A549 treated with Hydrocortisone at 1 μM for 4 hours (cell line): ENCODE results near the gene TBC1D2. TPM values are rescaled to one million over a fixed set of nuclear protein-coding genes. Genes with fewer than 3 reads are reported as not detected.

Source experiments
- total RNA-seq: library from RNA; stranded (reverse); fragments of 200-300 nt; extraction: Qiagen RNA extraction; gene quantifications from 5 replicates; pipeline ENCODE4 v1.2.3, GENCODE V29; 2022

The TBC1D2 gene
- total RNA-seq, result 10.2 to 13.3 TPM (median 10.9 TPM) in 5 replicates

GRCh38 chr9:98255578-98256296 lies at the start of gene TBC1D2:
TSS of gene TBC1D2 (minus strand) at chr9:98255649. CDS start at chr9:98255541, 108 bp downstream.

DNA sequence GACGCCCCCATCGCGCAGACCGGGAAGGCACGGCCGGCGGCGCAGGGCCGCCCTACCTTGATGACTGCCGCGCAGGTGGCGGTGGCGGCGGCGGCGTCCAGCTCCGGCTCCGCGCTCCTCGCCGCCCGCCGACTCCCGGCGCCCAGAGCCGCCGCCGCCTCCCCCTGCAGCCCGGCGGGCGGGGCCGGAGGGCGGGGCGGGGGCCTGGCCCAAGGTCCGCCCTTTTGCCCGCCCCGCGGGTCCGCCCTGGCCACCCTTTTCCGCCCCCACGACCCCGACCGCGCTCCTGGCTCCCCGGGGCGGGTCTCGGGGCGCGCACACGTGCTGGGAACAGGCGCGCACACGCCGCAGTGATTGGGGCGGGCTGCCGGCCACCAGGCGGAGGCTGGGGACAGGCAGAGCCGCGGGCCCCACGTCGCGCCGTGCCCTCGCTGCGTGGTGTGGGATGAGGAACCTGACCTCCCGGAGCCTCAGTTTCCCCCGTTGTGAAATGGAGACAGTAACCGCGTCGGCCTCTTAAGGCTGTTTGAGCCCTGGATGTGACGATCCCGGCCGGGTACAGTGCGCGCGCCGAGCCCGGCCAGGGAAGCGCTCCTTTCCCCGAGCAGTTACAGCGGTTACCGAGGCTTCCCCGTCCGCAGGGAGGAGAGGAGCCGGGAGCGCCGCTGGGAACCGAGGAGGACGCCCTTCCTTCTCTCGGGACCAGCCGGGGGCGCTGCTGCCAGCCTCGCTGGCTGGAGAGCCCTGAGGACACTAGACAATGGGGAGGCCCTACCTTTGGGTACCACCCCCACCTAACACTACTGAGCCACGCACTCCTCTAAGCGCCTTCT lies 62.7 kb downstream of the TBC1D2 start, which contains the start of gene CORO2A:
Gene CORO2A (minus strand): TSS at position 135 of the 833 bp plus-strand sequence. CDS start 34,977 bp downstream, outside the sequence.

Other genes starting within 250 kb of the TBC1D2 start
- gene NANS, start 198.9 kb downstream of the TBC1D2 start, total RNA-seq, result 59.5 to 74.0 TPM (median 70.9 TPM) in 5 replicates
- gene TRIM14, start 136.4 kb downstream of the TBC1D2 start, total RNA-seq, result 10.9 to 15.0 TPM (median 13.8 TPM) in 5 replicates
- 0.99 to 2.1 TPM (median 1.6 TPM) in 5 replicates for gene CORO2A, start 63.0 kb downstream of the TBC1D2 start, total RNA-seq